GM18505 (cell line): Measurements from ENCODE around the gene GFY.
"Not testable (repeated sequence)": the region's sequence is repeated elsewhere in the genome, so short reads cannot be mapped to it uniquely, and the experiment has no call there.

Source experiments
- ATAC-seq: cut with Tn5 transposase; IDR thresholded peaks from one replicate; pipeline ENCODE4 v1.9.1; 2021; ENCODE audit not compliant: unreplicated experiment
- POLR2A ChIP-seq: IDR thresholded peaks from 4 replicates; pipeline ENCODE4 v1.6.1; 2011; ENCODE audit warnings: borderline replicate concordance; ENCODE audit not compliant: insufficient read depth, insufficient read length; ENCODE audit errors: extremely low read depth

The GFY gene

DNA sequence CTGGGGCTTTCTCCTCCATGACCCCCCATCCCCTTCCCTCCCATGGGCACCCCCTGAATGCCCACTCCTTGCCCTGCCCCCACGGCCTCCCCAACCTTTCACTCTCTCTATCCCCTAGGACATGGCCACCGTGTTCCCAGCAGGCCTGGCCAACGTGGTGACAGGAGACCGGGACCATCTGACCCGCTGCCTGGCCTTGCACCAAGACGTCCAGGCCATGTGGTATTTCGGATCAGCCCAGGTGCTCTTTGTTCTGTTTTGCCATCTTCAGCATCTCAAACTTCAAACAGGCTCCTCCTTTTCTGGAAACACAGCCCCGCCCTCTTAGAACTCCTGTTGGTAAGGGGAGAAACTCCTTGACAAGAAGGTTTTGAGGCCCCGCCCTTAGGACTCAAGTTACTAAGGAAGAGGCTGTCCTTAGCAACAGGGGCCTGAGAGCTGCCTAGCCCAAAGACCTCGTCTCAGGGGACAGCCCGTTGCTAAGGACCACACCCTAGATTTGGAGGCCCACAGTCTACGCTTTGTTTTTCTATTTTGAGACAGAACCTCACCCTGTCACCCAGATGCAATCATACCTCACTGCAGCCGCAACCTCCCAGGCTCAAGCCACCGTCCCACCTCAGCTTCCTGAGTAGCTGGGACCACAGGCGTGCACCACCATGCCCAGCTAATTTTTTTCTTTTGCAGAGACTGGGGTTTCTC, 43.7 kb downstream of the GFY start:
- TF ChIP-seq POLR2A: no peak
- no peak for ATAC-seq

DNA sequence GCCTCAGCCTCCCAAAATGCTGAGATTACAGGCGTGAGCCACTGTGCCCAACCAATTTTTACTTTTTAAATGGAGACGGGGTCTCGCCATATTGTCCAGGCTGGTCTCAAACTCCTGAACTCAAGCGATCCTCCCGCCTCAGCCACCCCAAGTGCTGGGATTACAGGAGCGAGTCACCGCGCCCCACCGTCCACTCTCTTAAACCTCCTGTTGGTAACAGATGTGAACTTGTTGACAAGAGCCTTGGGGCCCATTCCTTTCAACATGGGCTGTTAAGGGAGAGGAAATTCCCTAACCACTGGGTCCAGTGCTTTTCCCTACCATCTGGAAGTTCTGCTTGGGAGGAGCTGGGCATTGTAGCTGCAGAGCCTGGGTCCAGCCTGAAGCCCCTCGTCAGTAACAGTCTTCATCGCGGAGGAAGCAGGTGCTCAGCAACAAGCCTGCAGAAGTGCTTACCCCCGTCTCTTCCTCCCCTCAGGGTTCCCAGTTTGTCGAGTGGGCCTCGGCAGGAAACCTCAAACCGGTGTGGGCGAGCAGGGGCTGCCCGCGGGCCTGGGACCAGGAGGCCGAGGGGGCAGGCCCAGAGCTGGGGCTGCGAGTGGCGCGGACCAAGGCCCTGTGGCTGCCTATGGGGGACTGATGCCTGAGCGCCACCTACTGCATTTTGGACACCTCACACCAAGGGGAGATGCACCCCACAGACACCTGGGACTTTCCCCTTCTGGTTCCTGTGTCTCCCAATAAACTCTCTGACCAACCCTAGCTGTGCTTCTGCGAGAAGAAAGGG, 44.8 kb downstream of the GFY start:
- no peak for ATAC-seq
- peak; percentile 36 for TF ChIP-seq POLR2A

DNA sequence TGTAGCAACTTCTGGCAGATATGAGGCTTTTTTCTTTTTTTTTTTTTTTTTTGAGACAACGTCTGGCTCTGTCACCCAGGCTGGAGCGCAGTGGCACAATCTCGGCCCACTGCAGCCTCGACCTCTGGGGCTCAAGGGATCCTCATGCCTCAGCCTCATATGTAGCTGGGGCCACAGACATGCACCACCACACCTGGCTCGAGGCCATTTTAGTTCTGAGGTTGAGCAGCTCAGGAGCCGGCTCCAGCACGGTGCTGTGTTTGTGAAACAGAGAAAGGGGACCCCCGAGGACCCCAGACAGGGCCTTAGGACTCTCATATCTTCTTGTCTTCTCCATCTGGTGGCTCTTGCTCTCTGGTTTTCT, 45.4 kb downstream of the GFY start:
- ATAC-seq: no peak

DNA sequence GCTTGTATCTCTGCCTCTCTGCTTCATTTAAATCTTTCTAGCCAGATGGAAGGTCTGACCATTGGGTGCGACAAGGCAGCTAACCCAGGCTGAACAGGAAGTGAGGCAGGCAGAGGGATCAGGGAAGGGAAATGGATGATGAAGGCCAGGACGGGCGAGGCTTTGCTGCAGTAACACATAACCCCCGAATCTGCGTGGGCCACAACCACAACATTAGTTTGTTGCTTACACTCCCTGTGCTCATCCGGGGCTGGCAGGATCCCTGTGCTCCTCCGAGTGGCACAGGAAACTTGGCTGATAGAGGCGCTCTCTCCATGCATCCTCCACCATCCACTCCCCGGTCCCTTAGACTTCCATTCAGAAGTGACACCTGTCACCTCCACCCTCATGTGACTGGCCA, 47.7 kb downstream of the GFY start:
- no peak for ATAC-seq

More for the DNA sequence above, 45.4 kb downstream of the GFY start:
- TF ChIP-seq POLR2A: no peak

DNA sequence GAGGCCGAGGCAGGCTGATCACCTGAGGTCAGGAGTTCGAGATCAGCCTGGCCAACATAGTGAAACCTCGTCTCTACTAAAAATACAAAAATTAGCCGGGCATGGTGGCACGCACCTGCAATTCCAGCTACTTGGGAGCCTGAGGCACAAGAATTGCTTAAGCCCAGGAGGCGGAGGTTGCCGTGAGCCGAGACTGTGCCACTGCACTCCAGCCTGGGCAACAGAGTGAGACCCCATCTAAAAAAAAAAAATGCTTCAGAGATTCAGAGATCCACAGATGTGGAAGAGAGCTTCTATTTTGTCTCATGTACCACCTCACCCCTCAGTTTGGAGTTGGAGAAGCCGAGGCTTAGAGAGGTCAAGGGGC, 48.3 kb downstream of the GFY start:
- not testable (repeated sequence) for ATAC-seq

More for the DNA sequence above, 47.7 kb downstream of the GFY start:
- TF ChIP-seq POLR2A: no peak

DNA sequence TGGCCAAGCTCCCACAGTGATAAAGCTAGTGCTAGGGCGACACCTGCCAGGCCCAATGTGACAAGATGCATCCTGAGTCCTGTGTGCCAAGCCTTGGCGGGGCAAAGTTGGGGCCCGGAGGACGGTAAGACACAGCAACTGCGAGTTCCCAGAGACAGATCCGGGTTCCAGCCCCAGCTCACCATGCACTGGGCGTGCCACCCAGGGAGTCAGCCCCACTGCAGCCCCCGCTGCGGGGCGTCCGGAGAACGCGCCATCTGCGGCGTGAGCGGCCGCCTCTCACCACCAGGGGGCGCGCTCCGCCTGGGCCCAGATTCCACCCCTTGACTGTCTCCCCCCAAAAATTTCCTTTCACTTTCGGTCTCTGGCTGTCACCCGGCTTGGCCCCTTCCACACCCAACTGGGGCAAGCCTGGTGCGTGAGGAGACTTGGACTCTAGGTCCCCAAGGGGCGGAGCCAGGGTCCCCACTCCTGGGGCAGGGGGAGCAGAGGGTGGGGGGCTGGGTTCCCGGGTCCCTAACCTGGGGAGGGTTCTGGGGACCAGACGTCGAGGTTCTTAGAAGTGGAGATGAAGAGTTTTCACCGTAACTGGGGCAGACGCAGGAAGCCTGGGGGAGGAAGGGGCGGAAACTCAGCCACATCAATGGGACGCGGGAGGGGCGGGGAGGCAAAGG, 48.8 kb downstream of the GFY start, which contains the start of gene FLT3LG:
Gene FLT3LG, plus strand, starts transcription at position 348 of the 674 bp plus-strand sequence. CDS start 425 bp downstream, outside the sequence.
- peak; percentile 57 for ATAC-seq
- TF ChIP-seq POLR2A: no peak

DNA sequence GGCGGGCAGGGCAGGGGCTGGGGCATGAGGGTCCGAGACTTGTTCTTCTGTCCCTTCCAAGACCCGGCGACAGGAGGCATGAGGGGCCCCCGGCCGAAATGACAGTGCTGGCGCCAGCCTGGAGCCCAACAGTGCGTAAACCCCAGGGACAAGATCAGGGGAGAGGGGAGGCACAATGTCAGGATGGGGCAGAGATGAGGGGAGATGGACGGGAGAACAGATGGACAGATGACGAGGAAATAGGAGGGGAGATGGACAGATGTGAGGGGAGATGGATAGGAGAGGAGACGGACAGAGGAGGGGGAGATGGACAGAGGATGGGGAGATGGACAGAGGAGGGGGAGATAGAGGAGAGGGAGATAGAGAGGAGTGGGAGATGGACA, 49.3 kb downstream of the GFY start:
- no peak for ATAC-seq
- no peak for TF ChIP-seq POLR2A

DNA sequence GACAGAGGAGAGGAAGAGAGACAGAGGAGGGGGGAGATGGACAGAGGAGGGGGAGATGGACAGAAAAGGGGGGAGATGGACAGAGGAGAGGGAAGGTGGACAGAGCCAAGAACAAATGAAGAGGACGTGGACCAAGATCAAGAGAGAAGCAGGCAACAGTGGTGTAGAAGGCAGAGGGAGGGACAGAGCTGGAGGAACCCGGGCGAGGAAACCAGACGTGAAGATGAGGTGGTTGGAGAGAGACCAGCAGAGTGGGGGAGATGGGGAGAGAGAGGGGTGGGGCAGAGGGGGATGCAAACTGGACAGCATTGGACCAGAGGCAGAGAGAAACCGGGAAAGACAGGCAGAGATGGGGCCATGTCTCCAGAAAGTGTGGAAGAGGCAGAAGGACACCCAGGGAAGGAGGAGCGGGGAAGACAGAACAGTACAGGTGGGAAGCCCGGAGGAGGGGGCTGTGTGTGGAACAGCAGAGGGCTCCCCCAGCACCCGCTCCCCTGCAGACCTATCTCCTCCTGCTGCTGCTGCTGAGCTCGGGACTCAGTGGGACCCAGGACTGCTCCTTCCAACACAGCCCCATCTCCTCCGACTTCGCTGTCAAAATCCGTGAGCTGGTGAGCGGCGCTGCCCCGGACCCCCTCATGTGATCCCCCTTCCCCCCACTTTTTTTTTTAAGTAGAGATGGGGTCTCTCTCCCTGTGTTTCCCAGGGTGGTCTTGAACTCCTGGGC, 50.2 kb downstream of the GFY start:
- ATAC-seq: no peak
- TF ChIP-seq POLR2A: no peak

DNA sequence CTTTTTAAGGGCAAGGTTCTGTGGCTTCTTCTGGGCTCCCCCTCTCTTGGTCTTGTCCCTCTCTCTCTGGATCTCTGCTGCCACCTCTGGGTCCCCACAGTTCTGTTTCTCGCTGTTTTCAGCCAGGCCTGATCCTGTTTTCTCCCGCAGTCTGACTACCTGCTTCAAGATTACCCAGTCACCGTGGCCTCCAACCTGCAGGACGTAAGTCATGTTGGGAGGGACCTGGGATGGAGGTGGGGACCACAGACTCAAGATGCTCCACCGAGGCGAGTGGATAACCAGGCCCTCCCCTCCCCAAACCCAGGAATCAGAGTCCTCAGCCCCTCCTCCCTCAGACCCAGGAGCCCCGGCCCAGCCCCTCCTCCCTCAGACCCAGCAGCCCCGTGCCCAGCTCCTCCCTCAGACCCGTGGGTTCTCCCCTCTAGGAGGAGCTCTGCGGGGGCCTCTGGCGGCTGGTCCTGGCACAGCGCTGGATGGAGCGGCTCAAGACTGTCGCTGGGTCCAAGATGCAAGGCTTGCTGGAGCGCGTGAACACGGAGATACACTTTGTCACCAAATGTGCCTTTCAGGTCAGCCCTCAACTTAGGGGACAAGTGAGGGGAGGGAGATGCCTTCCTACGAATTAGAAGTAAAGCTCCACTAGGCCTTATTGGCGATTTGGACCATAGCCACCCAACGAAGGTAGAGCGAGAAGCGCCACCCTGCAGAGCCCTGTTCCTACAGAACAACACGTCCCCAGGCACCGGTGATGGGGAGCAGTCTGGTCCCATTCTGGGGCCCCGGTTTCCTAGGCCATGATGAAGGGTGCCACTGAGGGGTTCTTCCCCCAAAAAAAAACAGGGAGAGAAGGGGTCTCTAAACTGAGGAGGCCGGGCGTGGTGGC, 51.0 kb downstream of the GFY start:
- ATAC-seq: no peak
- no peak for TF ChIP-seq POLR2A
